Prostate gland (tissue), 2 donors: ENCODE data around the gene PDXP.

Experiments used
- POLR2A ChIP-seq: fragments of 450-650 bp; IDR thresholded peaks from one replicate; pipeline ENCODE4 v1.6.1; 2016; ENCODE audit warnings: antibody characterized with exemption, mild to moderate bottlenecking
- POLR2AphosphoS5 ChIP-seq: sonication (generic); formaldehyde crosslinking; IDR thresholded peaks from one replicate; pipeline ENCODE4 v1.6.1; 2017; ENCODE audit warnings: antibody characterized with exemption
- TF ChIP-seq, protein P1 (sequence below), 4 experiments: fragments of 200-600 bp in 2 of 4; fragments of 450-650 bp in 2 of 4; sonication (generic) in 2 of 4; IDR thresholded peaks; 1 replicate in 3 of 4; 2 replicates in 1 of 4; pipeline ENCODE4 v1.5.1; 2016 to 2019; ENCODE audit warnings: antibody characterized with exemption in 4 of 4, mild to moderate bottlenecking in 2 of 4, moderate library complexity in 2 of 4

DNA sequence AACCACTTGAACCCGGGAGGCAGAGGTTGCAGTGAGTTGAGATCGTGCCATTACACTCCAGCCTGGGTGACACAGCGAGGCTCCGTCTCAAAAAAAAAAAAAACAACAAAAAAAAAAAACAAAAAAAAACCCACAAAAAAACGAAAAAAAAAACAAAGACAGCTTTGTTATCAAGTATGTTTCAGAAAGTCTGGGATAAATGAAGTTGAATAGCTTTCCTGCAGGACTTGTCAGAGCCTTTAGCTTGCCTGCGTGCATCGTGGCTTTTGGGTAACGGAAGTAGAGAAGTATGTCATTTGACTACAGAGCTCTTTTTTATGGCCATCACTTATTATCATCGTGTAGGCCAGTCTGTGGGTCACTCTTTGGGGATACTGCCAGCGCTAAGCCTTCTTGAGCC is 53.0 kb downstream of the PDXP start:
- TF ChIP-seq, protein P1, sequence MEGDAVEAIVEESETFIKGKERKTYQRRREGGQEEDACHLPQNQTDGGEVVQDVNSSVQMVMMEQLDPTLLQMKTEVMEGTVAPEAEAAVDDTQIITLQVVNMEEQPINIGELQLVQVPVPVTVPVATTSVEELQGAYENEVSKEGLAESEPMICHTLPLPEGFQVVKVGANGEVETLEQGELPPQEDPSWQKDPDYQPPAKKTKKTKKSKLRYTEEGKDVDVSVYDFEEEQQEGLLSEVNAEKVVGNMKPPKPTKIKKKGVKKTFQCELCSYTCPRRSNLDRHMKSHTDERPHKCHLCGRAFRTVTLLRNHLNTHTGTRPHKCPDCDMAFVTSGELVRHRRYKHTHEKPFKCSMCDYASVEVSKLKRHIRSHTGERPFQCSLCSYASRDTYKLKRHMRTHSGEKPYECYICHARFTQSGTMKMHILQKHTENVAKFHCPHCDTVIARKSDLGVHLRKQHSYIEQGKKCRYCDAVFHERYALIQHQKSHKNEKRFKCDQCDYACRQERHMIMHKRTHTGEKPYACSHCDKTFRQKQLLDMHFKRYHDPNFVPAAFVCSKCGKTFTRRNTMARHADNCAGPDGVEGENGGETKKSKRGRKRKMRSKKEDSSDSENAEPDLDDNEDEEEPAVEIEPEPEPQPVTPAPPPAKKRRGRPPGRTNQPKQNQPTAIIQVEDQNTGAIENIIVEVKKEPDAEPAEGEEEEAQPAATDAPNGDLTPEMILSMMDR (IDR thresholded peaks at IDR 0.05), result no peak
- TF ChIP-seq POLR2A (no peak), POLR2AphosphoS5 (no peak)
